Posterior vena cava (tissue), 2 donors: Measurements from ENCODE around the gene PLCH2. TPM values are rescaled to one million over a fixed set of nuclear protein-coding genes. Genes with fewer than 3 reads are reported as not detected.
A peak's percentile ranks its signal among the peaks of the same experiment; 100 is the strongest.
"Not testable (repeated sequence)": the region's sequence is repeated elsewhere in the genome, so short reads cannot be mapped to it uniquely, and the experiment has no call there.

Source experiments
- DNase-seq: peaks from one replicate; pipeline ENCODE4 v3.0.0-alpha.2; 2020; ENCODE audit warnings: low spot score
- intact Hi-C, 2 donors: fragments of 100-400 bp; cut with DNase I; formaldehyde crosslinking; loops; one replicate each; pipeline versions ENCODE4 v1.14.1 to v1.14.2; 2022 to 2023
- total RNA-seq, 2 donors: library from RNA; stranded (reverse); fragmentation: NEBNext Ultra II Directional; extraction: Animal tissue kit (Norgen Biotek cat#: 25700); gene quantifications; one replicate each; pipeline ENCODE4 v1.2.1, GENCODE V29; 2021
- donor health status: DM: yes; HTN: yes; CAD: no.
- donor health status: DM: yes; HTN: yes; CAD: no.

Gene PLCH2
- total RNA-seq, 2 donors from 2014 or later: 0.33 to 1.0 TPM

DNA sequence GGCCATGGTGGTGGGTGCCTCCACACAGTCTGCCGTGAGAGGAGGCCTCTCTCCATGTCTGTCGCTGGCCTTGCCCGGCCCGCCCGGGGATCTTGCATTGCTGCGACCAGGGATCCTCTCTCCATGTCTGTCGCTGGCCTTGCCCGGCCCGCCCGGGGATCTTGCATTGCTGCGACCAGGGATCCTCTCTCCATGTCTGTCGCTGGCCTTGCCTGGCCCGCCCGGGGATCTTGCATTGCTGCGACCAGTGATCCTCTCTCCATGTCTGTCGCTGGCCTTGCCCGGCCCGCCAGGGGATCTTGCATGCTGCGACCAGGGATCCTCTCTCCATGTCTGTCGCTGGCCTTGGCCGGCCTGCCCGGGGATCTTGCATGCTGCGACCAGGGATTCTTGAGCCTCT lies 35.7 kb upstream of the PLCH2 start:
- intact Hi-C loops: not testable (repeated sequence)
- peak; percentile 85 for DNase-seq

DNA sequence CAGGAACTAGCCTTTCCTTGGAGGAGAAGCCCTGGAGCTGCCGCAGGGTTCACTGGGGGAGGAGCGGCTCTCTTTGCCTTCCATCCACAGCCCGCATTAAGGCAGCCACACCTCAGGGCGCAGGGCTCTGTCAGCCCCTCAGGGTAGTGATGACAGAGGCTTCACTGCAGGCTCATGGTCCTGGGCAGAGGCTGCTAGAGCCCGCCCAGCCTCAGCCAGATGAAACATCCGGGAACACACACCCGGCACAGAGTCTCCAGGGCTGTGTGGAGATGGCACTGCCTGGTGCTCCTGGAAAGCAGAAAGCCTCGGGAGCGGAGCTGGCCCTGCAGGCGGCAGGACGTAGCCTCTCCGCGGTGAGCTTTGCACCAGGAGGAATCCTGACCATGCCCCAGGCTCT lies 34.3 kb upstream of the PLCH2 start:
- no peak for DNase-seq
- intact Hi-C loops: no loop called here

DNA sequence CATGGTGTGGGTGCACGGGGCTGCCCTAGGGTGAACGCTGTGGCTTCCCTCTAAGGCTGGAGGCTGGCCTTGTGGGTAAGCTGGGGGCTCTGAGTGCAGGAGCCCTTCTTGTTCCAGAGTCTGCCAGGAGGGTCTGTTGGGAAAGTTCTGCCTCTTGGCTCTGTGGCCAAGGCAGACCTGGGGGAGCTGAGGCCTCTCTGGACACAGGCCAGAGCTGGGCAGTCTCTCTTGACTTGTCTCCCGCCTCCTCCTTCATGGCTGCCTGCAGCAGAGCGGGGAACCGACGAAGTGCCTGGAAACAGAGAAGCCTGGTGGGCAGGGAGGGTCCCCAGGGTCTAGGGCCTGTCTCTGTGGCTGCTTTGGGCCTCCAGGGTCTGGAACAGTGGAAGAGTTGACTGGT lies 33.4 kb upstream of the PLCH2 start:
- DNase-seq: no peak
- intact Hi-C loops: no loop called here

DNA sequence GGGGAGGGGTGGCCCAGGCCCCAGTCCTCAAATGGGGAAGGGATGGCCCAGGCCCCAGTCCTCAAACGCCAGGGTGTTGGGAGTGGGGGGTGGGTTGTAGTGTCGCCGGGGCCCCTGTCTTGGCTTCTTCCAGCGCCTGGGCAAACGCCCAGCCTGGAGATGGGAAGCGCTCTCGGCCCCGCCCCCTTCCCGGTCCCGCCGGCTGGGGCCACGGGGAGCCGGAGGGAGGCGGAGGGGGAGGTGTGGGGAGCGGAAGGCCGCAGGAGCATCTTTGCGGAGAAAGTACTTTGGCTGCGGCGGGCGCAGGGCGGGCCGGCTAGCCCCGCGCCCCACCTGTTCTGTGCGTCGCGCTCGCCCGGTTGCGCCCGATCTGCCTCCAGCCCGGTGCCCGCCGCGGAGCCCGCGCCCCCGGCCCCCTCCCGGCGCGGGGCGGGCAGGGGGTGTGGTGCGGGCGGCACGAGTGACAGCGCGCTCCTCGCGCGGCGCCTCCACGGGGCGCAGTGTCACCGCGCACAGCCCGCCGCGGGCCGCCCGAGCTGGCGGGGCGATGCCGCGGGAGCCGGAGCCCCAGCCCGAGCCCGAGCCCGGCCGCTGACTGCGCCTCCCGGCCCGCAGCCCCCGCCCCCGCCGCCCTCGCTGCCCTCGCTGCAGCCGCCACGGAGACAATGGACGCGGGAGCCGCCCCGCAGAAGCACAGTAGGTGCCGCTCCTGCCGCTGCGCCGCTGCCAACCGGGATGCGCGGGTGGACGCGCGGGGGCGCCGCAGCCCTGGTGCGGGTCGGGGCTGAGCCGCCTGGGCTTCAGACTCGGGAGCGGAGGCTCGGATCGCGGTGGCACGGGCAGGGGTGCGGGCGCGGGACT lies 32.6 kb upstream of the PLCH2 start:
- DNase-seq: no peak
- intact Hi-C loops: no loop called here

DNA sequence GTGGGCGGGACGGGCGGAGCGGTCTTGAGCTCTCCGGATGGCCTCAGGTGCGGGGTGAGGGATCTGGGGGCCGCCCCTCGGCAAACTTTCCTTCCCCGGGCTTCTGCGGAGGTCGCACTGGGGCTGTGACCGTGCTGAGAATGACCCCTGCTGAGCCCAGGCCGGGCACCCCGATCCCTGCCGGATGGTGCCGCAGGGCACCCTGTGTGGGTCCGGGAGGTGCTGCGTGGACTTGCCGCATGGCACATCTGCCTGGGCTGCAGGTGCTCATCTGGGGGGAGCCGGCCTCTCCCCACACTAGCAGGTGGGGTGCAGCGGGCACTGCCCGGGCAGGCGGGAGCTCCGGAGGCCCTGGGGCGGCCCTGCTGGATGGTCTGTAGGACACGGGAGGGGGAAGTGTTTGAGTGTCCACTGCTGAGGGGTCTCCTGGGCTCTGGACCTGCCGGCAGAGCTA lies 31.9 kb upstream of the PLCH2 start:
- no peak for DNase-seq
- intact Hi-C loops: no loop called here

DNA sequence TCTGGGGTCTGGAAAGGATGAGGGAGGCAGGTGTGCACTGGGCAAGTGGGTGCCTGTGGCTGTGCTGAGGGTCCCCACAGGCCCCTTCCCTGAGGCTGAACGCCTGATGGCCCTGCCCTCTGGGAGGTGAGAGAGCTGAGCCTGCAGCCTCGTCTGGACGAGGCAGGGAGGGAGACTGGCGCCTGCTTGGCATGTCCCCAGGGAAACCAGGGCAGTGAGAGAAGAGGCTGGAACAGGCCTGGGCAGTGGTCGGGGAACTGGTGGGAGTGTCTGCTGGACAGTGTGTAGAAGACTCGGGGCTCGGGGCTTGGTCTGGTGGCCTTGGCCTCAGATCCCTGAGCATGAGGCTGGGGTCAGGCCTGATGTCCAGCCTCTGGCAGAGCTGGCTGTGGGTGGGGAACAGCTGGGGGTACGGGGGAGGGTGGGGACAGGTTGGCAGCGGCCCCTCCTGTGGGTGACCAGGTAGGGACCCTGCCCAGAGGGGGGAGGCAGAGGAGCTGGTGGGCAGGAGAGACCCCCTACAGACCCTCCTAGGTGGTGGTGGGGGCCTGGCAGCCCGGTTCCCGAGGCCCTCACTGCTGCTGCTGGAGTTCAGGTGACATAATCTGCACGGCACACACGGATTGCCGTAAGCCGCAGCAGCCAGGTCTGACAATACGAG lies 30.8 kb upstream of the PLCH2 start:
- intact Hi-C loops: no loop called here
- DNase-seq: no peak

DNA sequence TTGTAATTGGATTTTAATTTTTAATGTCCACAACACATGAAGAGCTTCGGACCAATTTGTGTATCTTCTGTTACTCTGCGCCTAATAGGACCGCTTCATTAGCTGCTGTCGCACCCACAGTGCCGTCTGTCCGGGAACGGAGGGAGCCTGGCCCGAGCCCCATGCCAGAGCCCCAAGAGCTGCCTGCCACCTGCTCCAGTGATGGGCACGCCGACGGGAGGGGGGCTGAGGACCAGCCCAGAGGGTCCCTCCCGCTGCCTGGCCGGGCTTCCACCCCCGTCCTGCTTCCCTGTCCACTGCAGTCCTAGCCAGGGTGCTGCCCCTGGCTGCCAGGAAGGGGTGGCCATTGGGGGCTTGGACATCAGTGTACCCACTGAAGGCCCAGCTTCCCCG lies 30.3 kb upstream of the PLCH2 start:
- intact Hi-C loops: loop anchor here in 1 of 2 donors (1.0 kb wide), 1 partner anchor 23 kb away; no protein-coding TSS in a partner anchor
- DNase-seq: no peak

DNA sequence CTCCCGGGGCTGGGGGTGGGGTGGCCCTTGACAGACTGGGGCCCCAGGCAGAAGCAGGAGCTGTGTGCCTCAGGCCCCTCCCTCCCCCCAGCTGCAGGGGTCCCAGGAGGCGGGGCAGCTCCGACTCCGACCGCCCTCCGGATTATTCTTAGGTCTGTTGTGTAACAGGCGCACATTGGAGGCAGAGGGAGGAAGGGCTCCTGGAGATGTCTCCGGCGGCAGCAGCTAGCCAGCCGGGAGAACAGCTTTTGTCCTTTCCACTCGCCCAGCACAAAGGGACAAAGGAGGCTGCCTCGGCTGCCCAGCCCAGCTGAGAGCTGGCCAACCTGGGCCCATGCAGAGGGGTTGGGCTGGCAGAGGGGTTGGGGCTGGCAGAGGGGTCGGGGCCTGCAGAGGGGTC lies 29.7 kb upstream of the PLCH2 start:
- intact Hi-C loops: loop anchor here in 1 of 2 donors (1.0 kb wide), 1 partner anchor 23 kb away; no protein-coding TSS in a partner anchor

DNA sequence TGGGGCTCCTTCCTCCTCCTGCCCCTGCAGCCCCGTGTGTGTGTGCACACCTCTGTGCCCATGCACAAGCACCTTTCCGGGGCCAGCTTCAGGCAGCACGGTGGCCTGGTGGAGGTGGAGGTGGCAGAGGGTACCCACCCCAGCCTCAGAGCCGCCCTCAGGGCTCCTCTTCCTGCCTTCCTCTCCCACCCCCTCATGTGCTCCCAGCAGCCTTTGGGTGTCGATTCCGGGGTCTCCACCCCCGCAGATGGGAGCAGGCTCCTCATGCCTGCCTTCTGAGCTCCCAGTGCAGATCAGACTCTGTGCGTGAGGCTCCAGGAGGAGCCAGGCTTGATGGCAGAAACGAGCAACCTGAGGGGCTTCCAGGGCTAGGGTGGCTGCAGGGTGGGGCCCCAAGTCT lies 29.2 kb upstream of the PLCH2 start:
- no peak for DNase-seq
- intact Hi-C loops: loop anchor here in 1 of 2 donors (1.0 kb wide), 1 partner anchor 22 kb away; no protein-coding TSS in a partner anchor

More for the DNA sequence above, 29.7 kb upstream of the PLCH2 start:
- no peak for DNase-seq

DNA sequence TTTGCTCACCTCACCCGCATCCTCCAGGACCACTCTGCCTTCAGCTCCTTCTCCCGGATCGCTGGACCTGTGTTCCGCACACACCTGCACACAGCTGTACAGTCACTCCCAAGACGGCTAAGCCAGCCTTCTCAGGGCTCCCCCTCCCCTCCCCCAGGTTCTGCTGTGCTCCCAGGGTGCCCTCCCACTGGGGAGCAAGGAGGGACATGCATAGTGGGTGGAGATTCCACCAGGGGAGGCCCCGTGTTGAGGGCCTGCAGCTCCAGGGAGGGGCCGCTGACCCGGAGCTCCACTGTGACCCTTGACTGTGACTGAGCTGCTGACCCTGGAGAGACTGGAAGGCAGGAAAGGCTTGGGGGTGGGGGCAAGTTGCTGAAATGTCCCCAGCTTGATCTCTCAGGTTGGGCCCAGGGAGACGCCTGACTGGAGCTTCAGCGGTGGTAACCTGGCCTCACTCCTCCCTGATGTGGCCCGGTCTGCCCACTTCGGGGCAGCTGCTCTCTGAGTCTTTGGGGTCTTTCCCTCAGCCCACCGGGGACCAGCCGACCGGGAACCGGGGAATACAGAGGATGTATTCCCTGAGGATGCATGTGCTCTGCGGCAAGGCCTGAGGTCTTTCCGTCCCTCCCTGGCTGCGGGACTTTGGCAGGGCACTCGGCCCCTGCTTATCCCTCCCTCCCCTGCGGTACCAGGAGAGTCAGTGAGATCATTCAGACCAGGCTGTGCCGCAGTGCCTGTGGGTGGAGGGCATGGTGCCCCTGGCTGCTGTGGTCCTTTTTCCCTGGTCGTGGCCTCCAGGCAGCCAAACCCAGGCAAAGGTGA lies 28.6 kb upstream of the PLCH2 start:
- intact Hi-C loops: no loop called here

DNA sequence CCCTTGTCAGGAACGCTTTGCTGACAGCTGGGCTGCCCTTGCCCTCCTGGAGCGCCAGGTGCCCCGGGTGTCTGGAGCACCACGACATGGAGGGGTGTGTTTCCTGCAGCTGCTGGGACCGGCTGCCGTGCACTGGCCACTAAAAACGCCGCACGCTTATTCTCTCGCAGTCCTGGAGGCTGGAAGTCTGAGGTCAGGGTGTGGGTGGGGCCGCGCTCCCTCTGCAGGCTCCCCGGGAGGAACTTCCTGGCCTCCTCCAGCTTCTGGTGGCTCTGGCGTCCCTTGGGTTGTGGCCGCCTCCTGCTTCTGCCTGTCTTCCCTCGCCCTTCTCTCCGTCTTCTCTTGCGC lies 28.0 kb upstream of the PLCH2 start:
- intact Hi-C loops: no loop called here
- DNase-seq: no peak

More for the DNA sequence above, 28.6 kb upstream of the PLCH2 start:
- no peak for DNase-seq

DNA sequence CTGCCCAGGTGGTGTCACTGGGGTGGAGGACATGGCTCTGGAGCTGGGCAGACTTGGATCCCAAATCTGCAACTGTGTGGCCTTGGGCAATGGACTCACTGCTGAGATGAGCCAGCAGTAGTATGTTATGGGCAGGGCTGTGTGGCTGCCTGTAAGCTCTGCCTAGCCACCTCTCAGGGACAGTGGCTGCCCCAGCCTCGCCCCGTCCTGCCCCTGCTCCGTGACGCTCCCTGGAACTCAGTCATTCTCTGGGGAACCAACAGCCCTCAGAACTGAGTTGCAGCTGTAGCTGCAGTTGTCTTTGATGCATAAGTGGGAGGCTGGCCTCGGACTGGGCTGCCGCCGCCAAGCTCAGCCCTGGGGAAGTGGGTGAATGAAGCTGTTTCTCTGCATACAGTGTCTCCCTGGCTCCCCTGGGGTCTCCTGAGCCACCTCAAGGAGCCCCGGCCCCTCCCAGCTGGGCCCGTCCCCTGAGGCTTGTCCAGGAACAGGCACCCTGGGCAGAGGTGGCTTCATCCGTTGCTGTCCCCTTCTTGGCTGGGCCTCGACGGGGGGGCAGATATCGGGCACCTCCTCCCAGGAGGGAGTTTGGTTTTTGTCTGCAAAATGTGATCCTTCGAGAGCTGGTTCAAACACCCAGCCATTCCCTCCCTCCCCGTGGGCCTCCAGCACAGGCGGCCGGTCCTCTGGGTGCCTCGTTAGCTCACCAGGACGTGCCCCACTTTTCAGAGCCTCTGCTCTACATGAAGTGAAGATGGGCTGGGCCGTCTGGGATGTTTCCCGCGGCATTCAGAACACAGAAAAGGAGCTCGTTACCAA lies 26.2 kb upstream of the PLCH2 start:
- intact Hi-C loops: no loop called here
- DNase-seq: no peak

DNA sequence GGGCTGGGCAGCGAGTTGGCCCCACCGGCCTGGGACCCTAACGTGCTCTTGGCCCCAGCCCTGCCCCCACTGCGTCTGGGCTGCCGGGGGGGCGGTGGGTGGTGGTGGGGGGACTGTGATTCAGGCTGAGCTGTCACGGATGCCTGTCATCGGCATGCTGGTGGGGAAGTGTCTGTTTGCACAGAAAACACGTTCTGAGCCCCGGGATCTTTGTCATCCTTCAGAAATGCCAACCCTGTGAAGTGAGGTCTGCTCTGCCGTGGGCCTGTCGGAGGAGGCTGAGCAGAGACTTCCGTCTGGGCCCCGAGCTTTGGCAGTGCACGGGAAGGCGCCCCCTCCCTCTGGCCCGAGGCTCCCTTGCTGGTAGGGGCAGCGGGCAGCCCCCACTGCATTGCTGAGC lies 24.3 kb upstream of the PLCH2 start:
- no peak for DNase-seq
- intact Hi-C loops: no loop called here

DNA sequence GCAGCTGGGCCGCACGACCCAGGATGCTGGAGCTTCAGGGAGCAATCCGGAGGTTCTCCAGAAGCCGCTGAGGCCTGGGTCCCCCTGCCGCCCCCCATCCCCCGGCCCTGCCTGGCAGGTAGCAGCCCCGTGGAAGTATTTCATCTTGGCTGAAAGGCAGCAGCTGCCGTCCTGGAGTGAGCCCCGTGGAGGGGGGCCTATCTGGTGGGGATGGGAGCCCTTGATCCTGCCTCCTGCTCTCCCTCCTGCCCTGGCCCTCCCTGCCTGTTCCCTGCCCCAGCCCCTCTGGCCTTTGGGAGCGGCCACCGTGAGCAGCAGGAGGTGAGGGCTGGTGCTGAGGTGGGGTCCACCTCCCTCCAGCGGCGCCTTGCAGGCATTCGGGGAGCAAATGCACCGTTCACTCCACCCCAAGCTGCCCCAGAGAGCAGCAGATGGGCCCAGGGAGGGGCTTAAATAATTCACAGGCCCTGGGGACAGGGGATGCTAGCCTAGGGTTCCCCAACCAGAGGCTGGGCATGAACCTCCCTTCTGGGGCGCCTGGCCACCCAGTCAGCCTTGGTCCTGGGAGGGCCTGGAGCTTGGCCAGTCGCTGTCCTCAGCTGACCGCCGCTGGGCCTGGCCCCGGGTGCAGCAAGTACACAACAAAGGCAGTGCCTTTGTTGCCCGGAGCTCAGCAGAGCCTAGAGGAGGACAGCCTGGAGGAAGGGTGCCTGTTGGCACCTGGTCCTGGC lies 23.7 kb upstream of the PLCH2 start:
- DNase-seq: no peak
- intact Hi-C loops: no loop called here

DNA sequence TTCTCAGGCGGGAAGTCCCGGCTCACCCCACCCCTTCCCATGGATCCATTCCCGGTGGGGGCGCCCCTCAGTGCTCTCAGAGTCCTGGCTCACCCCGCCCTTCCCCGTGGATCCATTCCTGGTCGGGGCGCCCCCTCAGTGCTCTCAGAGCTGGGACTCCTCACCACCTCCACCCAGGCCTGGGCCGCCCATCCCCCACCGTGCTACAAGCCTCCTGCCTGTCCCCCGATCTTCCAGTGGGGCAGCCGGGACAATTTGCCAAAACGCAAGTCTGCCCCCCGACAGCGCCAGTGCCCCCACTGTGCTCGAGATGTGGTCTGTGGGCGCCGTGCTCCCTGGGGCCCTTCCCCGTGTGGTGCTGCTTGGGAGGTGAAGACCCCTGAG lies 23.2 kb upstream of the PLCH2 start:
- intact Hi-C loops: no loop called here
- no peak for DNase-seq

DNA sequence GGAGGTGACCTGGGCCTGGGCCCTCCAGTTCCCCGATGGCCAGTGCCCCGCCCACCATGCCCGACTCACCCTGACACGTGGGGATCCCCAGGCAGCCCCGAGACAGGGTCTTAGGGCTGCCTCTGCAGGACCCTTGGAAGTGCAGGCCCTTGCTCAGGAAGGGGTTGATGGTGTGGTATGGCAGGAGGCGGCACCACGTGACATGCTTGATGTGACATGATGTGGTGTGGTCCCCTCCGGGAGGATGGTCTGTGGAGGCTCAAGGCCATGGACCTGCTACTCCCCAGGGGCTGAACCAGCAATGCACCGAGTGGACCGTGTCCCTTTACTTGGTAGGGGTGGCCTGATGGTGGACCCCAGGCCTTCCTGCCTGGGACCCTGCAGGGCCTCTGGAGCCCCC lies 21.9 kb upstream of the PLCH2 start:
- no peak for DNase-seq
- intact Hi-C loops: no loop called here

DNA sequence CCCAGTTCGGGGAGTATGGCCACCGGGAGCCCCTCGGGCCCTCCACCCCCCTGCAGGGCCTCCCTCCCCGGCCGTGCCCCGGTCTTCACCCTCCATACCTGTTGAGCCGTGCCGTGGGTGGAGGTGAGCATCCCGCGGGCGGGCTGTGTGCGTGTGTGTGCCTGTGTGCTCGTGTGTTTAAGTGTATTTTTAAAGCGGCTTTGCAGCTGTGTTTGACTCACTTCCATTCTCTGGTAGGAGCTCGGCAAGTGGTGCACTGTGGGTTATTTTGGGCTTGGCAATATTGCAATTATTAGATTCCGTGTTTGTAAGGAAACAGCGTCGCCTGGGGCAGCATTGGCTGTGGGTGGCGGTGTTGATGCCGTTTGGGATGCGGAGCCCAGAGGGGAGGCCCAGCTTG lies 20.3 kb upstream of the PLCH2 start:
- DNase-seq: no peak
- intact Hi-C loops: no loop called here

DNA sequence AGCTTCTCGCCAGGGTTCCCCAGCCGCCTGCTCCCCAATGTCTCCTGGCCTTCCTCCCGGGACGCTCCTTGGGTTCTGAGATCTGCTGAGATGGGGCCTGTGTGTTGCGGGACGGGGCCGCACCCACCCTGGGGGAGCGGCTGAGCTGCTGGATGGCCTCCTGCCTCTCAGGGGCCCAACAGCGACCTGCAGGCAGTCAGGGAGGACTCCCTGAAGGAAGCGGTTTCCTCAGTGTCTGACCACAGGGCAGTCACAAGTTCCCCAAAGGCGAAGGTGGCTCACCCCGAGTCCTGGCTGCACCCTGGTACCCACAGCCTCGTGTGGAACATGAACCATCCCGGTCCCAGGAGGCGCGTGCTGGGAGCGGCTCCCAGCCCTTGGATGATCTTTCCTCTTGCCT lies 18.6 kb upstream of the PLCH2 start:
- no peak for DNase-seq
- intact Hi-C loops: no loop called here

DNA sequence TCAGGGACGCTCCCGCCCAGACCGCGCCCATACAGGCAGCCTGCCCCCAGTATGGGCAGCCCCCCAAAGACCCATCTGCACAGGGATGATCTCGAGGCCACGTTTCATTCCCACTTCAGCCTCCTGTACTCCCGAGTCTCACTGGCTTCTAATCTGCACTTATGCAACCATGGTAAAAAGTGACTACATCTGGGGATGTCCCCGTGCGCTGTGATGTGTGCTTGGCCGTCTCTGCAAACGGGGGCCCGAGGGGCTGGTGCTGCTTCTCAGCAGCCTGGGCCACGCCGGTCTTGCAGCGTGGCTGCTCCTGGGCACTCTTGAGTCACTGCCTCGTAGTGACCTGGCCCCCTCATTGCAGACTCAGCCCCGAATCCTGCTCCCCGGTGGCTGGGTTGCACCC lies 17.4 kb upstream of the PLCH2 start:
- intact Hi-C loops: no loop called here
- no peak for DNase-seq
